Effector CD4-positive, alpha-beta T cell (primary cell): ENCODE data around the gene THTPA.
"Not testable (repeated sequence)": the region's sequence is repeated elsewhere in the genome, so short reads cannot be mapped to it uniquely, and the experiment has no call there.

Source experiments
- DNase-seq: peaks from one replicate; pipeline ENCODE4 v3.0.0-alpha.2; 2020

THTPA gene

DNA sequence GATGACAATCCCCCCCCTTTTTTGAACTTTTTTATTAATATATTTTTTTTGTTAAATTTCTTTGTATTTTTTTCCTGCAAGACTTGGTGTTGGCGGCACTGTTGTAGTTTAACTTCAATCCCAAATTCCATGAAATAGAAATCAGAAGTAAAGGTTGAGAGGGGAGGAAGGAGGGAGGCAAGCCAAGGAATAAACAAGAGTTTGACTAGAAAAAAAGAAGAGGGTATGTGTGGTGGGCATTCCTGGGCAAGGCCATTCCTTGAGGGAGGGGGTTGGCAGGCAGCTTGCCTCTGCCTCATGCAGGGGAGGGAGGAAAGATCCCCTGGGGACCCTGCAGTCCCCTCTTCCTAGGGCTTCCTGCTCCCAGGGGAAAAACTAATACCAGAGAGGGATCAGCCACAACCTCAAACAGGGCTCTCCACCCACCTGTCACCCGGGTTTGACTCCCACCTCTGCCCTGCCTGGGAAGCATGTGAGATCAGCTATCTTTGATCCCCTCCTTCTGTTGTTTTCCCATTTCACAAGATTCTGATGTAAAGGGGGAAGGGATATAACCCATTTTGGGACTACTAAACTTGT is 12.0 kb downstream of the THTPA start:
- DNase-seq, result no peak

DNA sequence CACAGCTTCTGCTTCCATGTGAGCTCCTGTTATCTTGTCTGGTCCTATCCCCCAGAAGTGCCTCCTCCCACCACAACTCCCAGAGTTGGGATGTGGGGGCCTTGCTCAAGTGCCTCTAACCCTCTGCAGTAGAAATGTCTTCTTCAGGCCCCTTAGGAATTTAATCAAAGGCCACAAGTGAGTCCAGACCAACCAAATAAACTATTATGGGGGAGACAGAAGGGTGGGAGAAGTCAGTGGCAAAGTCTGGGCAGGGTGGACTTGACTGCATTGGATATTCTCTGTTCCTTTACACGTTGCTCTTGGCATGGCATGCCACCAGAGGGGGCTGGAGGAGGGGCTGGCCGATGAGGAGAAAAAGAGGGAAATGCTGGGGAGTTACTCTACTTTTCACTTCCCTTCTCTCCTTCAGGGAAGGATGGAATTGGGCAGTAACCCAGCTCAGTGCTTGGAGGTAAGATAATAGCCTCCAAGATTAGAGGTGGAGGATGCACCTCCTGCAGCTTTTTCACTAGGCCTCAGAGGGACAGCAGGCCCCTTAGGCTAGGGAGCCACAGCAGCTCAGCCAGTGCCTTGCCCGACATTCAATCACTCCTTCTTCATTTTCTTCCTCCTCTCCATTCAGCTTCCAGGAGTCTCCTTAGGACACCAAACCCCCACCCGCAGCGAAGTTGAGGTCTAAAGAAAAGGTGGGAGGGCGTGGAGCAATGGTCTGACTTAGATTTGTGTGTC is 12.7 kb downstream of the THTPA start:
- no peak for DNase-seq

DNA sequence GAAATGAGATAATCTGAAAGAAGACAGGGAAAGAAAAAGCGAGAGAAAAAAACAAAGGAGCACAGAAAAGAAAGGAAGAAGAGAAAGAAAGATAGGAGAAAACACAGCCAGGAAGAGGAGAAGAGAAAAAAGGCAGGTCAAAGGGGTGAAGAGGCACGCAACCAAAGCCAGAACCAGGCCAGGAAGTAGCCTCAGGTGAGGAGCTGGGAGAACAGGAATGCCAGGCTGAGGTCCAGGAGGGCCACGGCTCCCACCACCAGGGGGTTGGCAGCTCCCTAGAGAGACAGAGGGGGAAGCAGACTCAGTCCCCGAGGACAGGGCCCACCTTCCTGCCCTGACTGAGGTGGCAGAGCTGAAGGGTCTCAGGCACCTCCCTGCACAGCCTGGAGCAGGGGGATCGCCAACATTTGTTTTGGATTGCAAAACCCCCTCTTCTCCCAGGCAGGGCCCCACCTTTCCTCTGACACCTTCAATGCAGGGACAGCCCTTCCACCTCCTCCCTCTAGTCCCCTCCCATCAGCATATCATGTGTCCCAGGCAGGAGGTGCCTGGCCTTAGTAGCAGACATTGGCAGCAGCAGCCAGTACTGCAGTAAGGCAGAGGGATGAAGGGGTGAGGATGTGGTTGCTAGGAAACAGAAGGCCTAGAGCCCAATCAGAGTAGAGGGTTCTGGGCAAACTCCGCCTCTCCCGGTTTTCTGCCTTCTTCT is 13.5 kb downstream of the THTPA start:
- no peak for DNase-seq

DNA sequence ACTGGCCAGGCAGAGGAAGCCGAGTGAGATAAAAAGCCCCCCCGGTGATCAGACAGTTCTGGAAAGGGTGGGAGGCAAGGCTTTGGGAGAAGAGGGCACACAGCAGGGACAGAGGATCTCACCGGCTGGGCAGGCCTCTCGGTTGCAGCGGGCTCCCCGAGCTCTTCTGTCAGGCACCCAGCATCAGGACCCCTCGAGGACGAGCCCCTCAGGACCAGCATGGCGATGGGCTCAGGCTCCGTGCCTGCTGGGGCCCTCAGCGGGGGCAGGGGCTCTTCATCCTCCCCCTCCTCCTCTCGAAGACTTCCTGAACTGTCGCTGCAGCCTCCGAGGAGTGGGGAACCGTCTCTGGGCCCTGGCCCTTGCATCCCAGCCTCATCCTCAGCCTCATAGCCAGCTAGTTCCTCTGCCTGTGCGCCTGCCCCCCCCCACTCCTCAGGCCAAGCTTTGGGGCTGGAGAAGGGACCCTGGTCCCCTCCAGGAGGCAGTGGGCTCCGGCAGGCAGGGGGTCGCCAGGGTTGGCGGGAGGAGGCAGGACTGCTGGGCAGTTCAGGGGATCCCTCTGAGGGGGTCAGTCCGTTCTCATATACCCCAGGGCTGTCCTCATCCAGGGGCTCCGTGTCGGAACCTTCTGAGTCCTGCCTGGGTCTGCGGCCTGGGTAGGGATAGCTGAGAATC is 14.9 kb downstream of the THTPA start:
- no peak for DNase-seq

DNA sequence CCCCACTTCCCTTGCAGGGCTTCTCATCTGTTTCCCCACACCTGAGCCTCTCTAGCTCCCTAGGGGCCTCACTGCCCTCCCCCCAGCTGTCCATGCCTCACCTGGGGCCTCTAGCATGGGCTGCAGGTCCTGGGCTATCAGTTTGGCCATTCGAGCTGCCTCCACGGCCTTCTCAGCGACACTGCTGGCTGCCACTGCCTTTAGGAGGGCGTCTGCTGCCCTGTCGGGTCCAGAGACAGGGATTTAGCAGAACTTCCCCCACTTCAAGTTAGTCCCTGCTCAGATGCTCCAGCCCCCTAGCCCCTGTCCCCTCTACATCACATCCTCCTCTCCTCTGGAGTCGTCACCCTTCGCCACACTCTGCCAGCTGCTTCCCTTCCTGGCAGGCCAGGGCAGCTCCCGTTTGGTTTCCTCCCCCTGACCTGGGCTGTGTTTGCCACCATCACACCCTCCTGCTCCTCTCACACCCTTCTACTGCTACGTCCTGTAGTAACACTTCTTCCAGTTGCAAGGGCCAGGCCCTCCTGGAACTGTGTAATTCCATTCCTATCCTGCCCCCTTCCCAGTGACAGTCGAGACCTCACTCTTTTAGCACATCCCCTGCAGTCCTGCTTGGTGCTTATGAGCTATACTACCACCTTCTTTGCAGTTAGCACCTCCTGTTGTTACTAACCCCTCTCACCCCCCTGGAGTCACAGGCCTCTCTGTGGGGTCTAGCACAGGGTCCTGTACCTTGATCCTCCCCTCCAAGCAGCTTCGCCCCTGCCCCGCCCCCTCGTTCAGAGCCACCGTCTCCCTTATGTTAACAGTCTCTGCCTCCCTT is 15.8 kb downstream of the THTPA start:
- no peak for DNase-seq

DNA sequence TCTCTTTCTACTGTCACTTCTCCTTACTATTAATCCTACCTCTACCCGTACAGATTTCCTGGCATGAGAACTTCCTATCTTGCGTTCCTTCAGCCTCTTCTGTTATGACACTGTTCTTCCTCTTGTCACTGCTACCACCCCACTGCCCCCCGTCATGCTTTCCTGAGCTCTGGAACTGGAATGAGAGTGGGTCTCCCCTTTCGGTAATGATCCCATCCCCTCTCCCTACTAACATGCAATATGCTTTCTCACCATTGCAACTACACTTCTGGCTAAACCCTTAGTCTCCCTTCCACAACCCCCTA is 16.4 kb downstream of the THTPA start:
- DNase-seq, result no peak

DNA sequence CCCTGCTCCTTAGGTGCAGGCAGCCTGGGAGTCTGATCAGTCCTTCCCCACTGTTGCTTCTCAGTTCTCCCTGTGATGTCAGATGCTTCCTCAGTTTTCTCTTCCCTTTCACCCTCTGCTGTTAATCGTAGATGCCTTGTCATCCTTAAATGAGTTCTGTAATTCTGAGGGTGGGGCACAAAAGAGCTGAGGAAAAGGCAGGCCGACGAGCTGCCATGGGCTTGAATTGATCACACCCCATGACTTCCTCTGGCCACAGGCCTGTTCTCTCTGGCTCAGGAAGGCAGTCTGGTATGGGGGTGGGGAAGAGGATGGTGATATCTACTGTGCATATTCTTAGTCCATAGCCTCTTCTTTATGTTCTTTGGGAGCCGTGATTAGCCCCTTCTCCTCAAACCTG is 16.8 kb downstream of the THTPA start:
- DNase-seq, result no peak

DNA sequence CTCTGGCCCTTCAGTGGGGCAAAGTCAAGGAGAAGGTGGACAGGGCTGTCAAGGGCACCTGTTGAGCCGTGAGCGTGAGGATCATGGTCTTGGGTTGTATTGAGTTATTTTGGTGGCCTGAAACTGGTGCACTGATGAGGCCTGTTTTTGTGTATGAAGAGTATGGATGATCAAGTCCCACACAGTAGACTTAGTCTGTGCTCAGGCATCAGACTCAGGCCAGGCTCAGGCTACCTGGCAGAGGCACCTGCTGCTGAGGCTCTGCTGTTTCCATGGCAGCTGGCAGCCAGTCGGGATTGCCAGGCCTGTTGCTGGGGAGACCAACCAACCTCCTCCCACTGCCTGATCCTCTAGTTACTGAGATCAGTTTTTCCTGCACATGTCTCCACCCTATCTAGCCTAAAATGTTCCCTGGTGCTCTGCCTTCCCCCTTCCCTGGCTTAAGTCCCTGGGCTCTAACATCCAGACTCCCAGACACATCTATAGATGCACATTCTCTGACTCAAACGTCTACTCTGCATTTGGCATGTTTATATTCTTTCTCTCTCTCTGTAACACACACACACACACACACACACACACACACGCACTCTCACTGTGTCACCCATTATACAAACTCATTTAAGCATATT is 17.4 kb downstream of the THTPA start:
- no peak for DNase-seq

DNA sequence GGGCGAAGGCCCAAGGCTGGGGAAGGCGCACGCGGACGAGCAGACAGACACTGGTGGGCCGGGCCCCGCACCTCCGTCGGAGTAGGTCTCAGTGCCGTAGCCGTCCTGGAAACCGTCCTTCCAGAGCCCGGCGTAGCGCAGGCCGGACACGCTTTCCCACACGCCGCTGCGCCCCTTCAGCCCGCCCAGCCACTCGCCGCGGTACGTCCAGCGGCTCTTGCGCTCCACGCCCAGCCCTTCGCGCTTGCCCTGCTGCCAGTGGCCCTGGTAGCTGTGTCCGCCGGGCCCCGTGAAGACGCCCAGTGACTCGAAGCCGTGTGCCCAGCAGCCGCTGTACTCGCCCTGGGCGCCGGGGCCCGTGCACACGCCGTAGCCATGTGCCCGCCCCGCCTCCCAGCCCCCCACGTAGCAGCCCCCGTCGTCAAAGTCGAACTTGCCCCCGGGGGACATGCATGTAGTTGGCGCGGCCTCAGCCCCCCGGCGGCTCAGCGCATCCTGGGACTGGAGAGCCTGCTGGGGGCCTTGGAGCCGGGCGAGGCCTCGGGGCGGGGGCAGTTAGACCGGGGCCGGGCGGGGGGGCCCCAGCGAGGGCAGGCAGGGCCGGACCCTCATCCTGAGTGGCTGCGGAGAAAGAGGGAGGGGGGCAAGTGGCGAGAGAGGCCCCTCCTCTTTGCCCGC is 21.1 kb downstream of the THTPA start:
- no peak for DNase-seq

DNA sequence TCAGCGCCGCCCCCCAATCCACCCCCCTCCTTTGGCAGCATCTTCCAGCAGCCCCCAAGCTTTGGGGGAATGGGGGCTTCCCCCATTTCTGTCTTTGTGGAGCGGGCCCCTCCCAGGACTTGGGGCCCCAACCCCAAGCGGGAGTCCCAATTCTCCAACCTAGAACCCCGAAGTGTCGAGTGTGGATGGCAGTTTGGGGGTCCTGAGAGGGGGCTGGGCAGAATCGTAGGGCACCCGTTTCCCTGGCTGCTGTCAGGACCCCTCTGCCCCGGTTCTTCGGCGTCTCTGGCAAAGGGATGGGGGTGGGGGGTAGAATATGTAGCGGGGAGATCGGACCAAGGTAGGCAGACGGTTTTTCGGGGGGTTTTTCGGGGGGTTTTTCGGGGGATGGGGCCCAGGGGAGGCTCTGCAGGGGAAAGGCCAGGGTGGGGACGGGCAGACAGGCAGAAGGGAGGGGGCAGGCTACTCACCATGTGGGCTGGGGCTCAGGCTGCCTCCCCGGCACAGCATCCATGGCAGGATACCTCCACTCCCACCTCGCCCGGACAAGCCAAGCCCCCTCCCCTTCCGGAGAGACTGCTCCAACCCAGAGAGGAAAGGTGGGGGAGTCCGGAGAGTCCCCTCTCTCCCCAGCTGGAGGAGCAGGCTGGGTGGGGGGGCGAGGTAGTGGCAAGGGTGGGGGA is 21.8 kb downstream of the THTPA start:
- no peak for DNase-seq

DNA sequence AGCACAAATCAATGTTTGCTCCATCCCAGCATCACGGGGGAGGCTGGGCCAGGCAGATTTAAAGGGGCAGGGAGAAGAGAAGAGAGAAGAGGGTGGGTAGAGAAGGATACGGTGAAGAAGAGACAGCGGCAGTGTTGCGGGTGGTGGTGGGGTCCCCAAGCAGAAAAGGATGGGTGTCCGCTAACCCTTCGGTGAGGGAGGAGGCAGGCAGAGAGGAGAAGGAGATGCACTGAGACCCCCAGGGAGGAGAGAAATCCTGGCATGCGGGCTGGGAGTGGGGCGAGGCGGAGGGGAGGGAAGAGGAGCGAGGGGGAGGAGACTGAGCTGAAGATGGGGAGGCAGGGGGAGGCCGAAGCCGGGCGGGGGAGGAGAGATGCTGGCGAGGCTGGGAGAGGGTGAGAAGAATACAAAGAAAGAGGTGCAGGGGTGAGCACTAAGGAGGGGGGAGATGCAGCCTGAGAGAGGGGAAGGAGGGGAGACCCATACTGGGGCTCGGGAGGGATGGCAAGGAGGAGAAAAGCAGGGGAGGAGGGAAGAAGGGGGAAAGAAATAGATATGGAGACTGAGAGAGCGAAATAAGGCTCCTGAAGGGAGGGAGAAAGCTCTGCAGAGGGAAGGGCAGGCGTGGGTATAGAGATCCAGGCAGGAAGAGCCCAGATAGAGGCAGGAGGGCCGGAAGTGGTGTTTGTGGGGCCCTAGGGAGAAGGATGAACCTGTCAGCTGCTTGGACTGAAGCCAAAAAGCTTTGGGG is 22.7 kb downstream of the THTPA start, which contains the start of gene JPH4:
TSS of gene JPH4 (minus strand) at position 231 of the 751 bp plus-strand sequence. CDS start 1,337 bp downstream, outside the sequence.
- no peak for DNase-seq

DNA sequence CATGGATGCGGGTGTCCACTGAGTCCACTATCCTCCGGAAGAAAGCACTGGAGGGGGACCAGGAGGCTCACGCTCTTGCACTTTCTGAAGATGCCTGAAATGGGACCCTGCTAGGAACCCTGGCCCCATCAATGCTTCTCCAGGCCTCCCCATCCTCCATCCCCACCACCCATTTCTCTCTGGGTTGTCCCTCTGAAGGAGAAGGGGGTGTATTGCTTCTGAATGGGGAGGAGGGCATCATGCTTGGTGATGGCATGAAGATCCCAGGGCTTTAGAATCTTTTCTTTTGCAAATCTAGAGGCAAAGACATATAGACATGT is 23.2 kb downstream of the THTPA start:
- no peak for DNase-seq

DNA sequence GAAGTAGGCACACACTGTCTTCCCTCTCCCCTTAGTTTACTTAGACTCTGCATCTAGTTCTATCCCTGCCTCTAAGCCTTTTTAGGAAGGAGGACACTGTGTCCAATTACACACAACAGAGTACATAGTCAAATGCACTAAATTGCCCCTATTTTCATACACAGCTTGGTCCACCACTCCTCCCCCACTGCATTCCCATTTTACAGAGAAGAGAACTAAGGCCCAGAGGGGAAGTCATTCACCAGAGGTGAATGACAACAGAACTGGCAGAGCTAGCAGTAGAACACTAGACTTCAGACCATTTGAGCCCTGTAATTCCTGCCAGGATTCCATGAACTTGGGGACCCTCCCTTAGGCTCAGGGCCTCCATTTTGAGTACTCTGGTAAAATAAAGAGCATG is 23.7 kb downstream of the THTPA start:
- no peak for DNase-seq

DNA sequence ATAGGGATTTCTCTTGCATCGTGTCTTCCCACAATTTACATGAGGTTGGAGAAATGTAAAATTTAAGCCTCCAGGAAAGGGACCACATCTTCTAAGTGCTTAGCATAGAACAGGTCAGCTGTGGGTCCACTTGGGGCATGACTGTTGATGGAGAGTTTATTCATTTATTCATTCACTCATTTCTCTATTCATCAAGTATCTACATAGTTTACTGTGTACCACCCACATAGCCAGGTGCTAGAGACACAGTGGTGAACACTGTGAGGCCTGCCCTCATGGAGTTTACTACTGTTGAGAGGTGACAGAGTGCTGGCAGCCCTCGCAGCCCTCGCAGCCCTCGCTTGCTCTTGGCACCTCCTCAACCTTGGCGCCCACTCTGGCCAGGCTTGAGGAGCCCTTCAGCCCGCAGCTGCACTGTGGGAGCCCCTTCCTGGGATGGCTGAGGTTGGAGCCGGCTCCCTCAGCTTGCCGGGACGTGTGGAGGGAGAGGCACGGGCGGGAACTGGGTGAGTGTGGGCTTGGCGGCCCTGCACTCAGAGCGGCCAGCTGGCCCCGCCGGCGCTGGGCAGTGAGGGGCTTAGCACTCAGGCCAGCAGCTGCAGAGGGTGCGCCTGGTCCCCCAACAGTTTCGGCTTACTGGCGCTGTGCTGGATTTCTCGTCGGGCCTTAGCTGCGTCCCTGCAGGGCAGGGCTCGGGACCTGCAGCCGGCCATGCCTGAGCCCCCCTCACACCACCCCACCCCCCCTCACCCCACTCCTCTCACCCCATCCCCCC is 24.3 kb downstream of the THTPA start:
- no peak for DNase-seq

DNA sequence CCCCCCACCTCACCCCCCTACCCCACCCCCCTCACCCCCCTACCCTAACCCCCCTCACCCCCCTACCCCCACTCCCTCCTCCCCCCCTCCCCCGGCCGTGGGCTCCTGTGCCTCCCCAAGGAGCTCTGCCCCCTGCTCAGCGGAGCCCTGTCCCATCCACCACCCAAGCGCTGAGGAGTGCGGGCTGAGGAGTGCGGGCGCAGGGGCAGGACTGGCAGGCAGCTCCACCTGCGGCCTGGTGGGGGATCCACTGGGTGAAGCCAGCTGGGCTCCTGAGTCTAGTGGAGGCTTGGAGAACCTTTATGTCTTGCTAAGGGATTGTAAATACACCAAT is 24.8 kb downstream of the THTPA start:
- no peak for DNase-seq

DNA sequence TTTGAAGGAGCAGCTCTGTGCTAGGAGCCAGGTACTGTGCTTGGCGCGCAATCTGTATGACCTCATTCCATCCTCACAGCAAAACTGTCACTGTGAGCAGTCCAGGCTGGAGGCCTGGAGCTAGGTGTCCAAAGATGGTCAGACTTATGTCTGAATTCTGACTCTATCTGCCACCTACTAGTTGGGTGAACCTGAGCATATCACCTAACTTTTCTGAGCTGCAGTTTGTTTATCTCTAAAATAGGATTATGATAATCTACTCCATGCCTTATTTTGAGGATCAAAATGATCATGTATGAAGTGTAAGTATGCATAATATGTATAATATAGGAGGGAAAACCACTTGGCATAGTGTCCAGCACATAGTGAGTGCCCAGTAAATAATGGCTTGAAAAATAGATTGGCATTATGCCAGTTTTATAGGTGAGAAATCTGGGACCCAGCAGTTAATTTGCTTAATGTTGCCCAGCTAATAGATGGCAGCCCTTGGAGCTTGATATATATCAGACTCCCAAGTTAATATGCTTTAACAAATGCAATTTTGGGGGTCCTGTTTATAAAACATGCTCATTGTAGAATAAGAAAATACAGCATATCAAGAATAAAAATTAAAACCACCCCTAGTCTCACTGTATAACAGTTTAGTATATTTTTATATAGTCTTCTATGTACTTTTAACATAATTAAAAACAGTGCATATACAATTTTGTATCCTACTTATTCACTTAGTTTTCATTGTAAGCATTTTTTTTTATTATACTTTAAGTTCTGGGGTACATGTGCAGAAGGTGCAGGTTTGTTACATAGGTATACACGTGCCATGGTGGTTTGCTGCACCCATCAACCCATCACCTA is 27.1 kb downstream of the THTPA start:
- no peak for DNase-seq

DNA sequence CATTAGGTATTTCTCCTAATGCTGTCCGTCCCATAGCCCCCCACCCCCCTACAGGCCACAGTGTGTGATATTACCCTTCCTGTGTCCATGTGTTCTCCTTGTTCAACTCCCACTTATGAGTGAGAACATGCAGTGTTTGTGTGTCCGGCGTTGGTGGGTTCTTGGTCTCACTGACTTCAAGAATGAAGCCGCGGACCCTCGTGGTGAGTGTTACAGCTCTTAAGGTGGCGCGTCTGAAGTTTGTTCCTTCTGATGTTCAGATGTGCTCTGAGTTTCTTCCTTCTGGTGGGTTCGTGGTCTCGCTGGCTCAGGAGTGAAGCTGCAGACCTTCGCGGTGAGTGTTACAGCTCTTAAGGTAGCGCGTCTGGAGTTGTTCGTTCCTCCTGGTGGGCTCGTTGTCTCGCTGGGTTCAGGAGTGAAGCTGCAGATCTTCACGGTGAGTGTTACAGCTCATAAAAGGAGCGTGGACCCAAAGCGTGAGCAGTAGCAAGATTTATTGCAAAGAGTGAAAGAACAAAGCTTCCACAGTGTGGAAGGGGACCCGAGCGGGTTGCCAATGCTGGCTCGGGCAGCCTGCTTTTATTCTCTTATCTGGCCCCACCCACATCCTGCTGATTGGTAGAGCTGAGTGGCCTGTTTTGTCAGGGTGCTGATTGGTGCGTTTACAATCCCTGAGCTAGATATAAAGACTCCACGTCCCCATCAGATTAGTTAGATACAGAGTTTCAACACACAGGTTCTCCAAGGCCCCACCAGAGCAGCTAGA is 27.9 kb downstream of the THTPA start:
- not testable (repeated sequence) for DNase-seq
